GM12878 (cell line): ENCODE measurements around the gene SMARCB1. TPM values are rescaled to one million over a fixed set of nuclear protein-coding genes. Genes with fewer than 3 reads are reported as not detected.

Experiments used
- ATAC-seq: fragments of 200-7000 bp; cut with Tn5 transposase; 3 replicates; pipeline ENCODE4 v1.9.1; 2020; ENCODE audit warnings: mild to moderate bottlenecking, moderate library complexity
- BruUV-seq: library from RNA; stranded (reverse); fragments of 400-500 nt; replicated peaks from 2 replicates; lab custom pipeline; 2021; lab: Mats Ljungman, UMichigan
- CTCF ChIA-PET: fragments of 300-600 bp; sonication (Branson Sonifier 250); formaldehyde crosslinking; extraction: SDS; loops from one replicate; lab custom pipeline; 2021; ENCODE audit warnings: inconsistent platforms; lab: Yijun Ruan, JAX
- POLR2A ChIA-PET: fragments of 350-600 bp; formaldehyde crosslinking; extraction: SDS; loops from one replicate; lab custom pipeline; 2021; ENCODE audit warnings: inconsistent platforms; lab: Charles Lee
- RAD21 ChIA-PET: fragments of 300-600 bp; sonication (Branson Sonifier 250); formaldehyde crosslinking; loops from one replicate; lab custom pipeline; 2023; ENCODE audit warnings: antibody characterized with exemption; ENCODE audit not compliant: unreplicated experiment; lab: Charles Lee
- SMC1A ChIA-PET: fragments of 300-600 bp; sonication (Branson Sonifier 250); formaldehyde crosslinking; loops from one replicate; lab custom pipeline; 2023; ENCODE audit not compliant: unreplicated experiment, uncharacterized antibody; lab: Charles Lee
- DNase-seq: peaks from one replicate; pipeline ENCODE4 v3.0.0-alpha.2; 2011; ENCODE audit warnings: low read depth, low spot score
- FAIRE-seq: peaks from 3 replicates; lab custom pipeline; 2011; peaks lifted over from hg19 to GRCh38; lab: Jason Lieb, UNC
- H2AFZ ChIP-seq: 2 replicates; pipeline ENCODE4 v1.6.0; 2011; ENCODE audit warnings: low read depth, low read length, control low read depth; ENCODE audit not compliant: control insufficient read depth
- H3K27ac ChIP-seq: 2 replicates; pipeline ENCODE4 v1.5.1; 2011; ENCODE audit warnings: control low read depth; ENCODE audit not compliant: control insufficient read depth, insufficient read depth
- H3K27me3 ChIP-seq, 2 experiments: replicated peaks in 1 of 2; 2 replicates each; pipeline versions ENCODE4 v1.6.0 to v1.6.1; 2011; ENCODE audit warnings: low read length in 1 of 2; ENCODE audit not compliant: control insufficient read depth in 2 of 2, insufficient read depth in 2 of 2
- H3K36me3 ChIP-seq, 2 experiments: 2 replicates each; pipeline ENCODE4 v1.5.1; 2011; ENCODE audit warnings: low read length in 1 of 2; ENCODE audit not compliant: control insufficient read depth in 2 of 2, insufficient read depth in 2 of 2
- H3K4me1 ChIP-seq: 2 replicates; pipeline ENCODE4 v1.6.1; 2011; ENCODE audit warnings: mild to moderate bottlenecking, low read length, moderate library complexity, mixed read lengths; ENCODE audit not compliant: control insufficient read depth, insufficient read depth
- H3K4me2 ChIP-seq: 2 replicates; pipeline ENCODE4 v1.6.0; 2011; ENCODE audit warnings: control low read depth; ENCODE audit not compliant: control insufficient read depth, insufficient read depth
- H3K4me3 ChIP-seq: fragments of 200-600 bp; sonication (generic); 2 replicates; pipeline ENCODE4 v1.5.1; 2016
- H3K79me2 ChIP-seq: 2 replicates; pipeline ENCODE4 v1.6.0; 2011; ENCODE audit warnings: low read length; ENCODE audit not compliant: control insufficient read depth, insufficient read depth
- H3K9ac ChIP-seq: 2 replicates; pipeline ENCODE4 v1.8.0; 2011; ENCODE audit warnings: low read length, control low read depth, mixed read lengths; ENCODE audit not compliant: control insufficient read depth, insufficient read depth
- H3K9me3 ChIP-seq: replicated peaks from 3 replicates; pipeline ENCODE4 v1.5.1; 2011; ENCODE audit warnings: mild to moderate bottlenecking, low read length; ENCODE audit not compliant: control insufficient read depth, insufficient read depth
- H4K20me1 ChIP-seq: 2 replicates; pipeline ENCODE4 v1.6.0; 2011; ENCODE audit not compliant: control insufficient read depth, insufficient read depth
- CHD2 ChIP-seq: IDR thresholded peaks from 2 replicates; pipeline ENCODE4 v1.6.1; 2011; ENCODE audit warnings: low read depth, low read length, improper control_type of control experiment, borderline replicate concordance
- CHD4 ChIP-seq: fragments of 200-600 bp; sonication (generic); IDR thresholded peaks from 2 replicates; pipeline ENCODE4 v1.6.1; 2016; ENCODE audit warnings: mild to moderate bottlenecking
- CREB1 ChIP-seq: IDR thresholded peaks from 2 replicates; pipeline ENCODE4 v1.6.1; 2012; ENCODE audit warnings: low read depth, mild to moderate bottlenecking, inconsistent platforms
- HDAC2 ChIP-seq: fragments of 200-600 bp; sonication (generic); IDR thresholded peaks from 2 replicates; pipeline ENCODE4 v1.6.1; 2017
- JUND ChIP-seq: IDR thresholded peaks from 2 replicates; pipeline ENCODE4 v1.6.1; 2012; ENCODE audit warnings: low read depth, mild to moderate bottlenecking, low read length, improper control_type of control experiment, moderate library complexity
- NR2C2 ChIP-seq: IDR thresholded peaks from 2 replicates; pipeline ENCODE4 v1.6.1; 2011; ENCODE audit warnings: borderline replicate concordance, low read depth; ENCODE audit not compliant: control insufficient read depth, insufficient read length
- PAX5 ChIP-seq: IDR thresholded peaks from 2 replicates; pipeline ENCODE4 v1.6.1; 2011; ENCODE audit warnings: low read depth, low read length, borderline replicate concordance
- PKNOX1 ChIP-seq: fragments of 450-650 bp; IDR thresholded peaks from 2 replicates; pipeline ENCODE4 v1.6.1; 2016; ENCODE audit warnings: mild to moderate bottlenecking
- RUNX3 ChIP-seq: IDR thresholded peaks from 2 replicates; pipeline ENCODE4 v1.6.1; 2012; ENCODE audit warnings: low read length, inconsistent platforms
- TCF3 ChIP-seq: IDR thresholded peaks from 2 replicates; pipeline ENCODE4 v1.6.1; 2012; ENCODE audit warnings: low read depth, mild to moderate bottlenecking, low read length, borderline replicate concordance; ENCODE audit not compliant: insufficient read depth
- WGBS: methylation state at CpG from one replicate; pipeline ENCODE4 v1.1.6; 2016; ENCODE audit warnings: low lambda C conversion rate; ENCODE audit not compliant: insufficient replicate concordance, insufficient coverage; ENCODE audit errors: missing lambda C conversion rate; 5-methylcytosine and 5-hydroxymethylcytosine counted together
- in situ Hi-C: fragments of 300-500 bp; cut with MboI; formaldehyde crosslinking; loops from 9 replicates; pipeline ENCODE4 v1.14.3; 2018; ENCODE audit warnings: mixed read lengths
- intact Hi-C: fragments of 100-400 bp; cut with micrococcal nuclease; formaldehyde crosslinking; loops from one replicate; pipeline ENCODE4 v1.14.2; 2022; ENCODE audit not compliant: unreplicated experiment
- polyA plus RNA-seq, 11 experiments: library from polyadenylated mRNA; depleted of rRNA in 4 of 11; unstranded in 6 of 11; stranded (reverse) in 5 of 11; fragments of >200 nt; fragmentation: Nextera tagmentation in 4 of 11; fragmentation: Illumina TruSeq in 1 of 11; extraction: Ambion mirVana in 4 of 11; extraction: Trizol in 1 of 11; gene quantifications; 1 replicate in 1 of 11; 2 replicates in 10 of 11; pipeline versions ENCODE4 v1.2.1 to v1.2.3, GENCODE V29; 2011 to 2016; ENCODE audit warnings: inconsistent platforms in 2 of 11, missing spikeins in 2 of 11, low read depth in 1 of 11
- total RNA-seq, 4 experiments: library from RNA; depleted of rRNA in 3 of 4; stranded (reverse); fragments of >200 nt in 3 of 4; fragmentation: Illumina TruSeq in 1 of 4; extraction: Trizol in 1 of 4; gene quantifications; 2 replicates each; pipeline versions ENCODE4 v1.2.1 to v1.2.3, GENCODE V29; 2013 to 2021

SMARCB1 gene
- total and polyA plus RNA-seq, 10 of the 15 experiments (the other 5 are each of a cell fraction or from before 2014, with no cell fraction given) = 9.1 to 215 (median 183) TPM

- FAIRE-seq = no peak
- no TSS peak for BruUV-seq
Observed at GRCh38 chr22:23756891-23757290, 29.9 kb upstream of the SMARCB1 start.

More at GRCh38 chr22:23756891-23757290, 29.9 kb upstream of the SMARCB1 start:
- ChIA-PET CTCF (interaction anchor here (0.7 kb wide), 1 partner anchor 129 kb away, joined by 3 read pairs; no protein-coding TSS in a partner anchor), POLR2A (interaction anchor here (0.6 kb wide), 1 partner anchor 9 kb away, joined by 3 read pairs; no protein-coding TSS in a partner anchor), SMC1A (interaction anchor here (0.6 kb wide), 1 partner anchor 13 kb away, joined by 3 read pairs; no protein-coding TSS in a partner anchor), RAD21 (no interaction called here)
- H4K20me1 ChIP-seq = no peaks in the 10 kb centered on the region
- H3K4me1 ChIP-seq = peaks cover 29% of the 10 kb centered on the region
- no peak overlapping the region for H3K9ac ChIP-seq
- no peaks in the 10 kb centered on the region for H3K9me3 ChIP-seq
- H3K36me3 ChIP-seq = no peaks in the 10 kb centered on the region
- intact Hi-C loops (no loop called here), in situ Hi-C loops (no loop called here)
- no peak overlapping the region for H3K27ac ChIP-seq
- ATAC-seq = no peak
- H3K4me2 ChIP-seq = no peak overlapping the region
- no peak overlapping the region for H2AFZ ChIP-seq
- no peak for DNase-seq
- H3K79me2 ChIP-seq = no peaks in the 10 kb centered on the region
- TF ChIP-seq PKNOX1 = peak; percentile 67
- TF ChIP-seq RUNX3 = peak; percentile 13; the same call in 1 of the 2 replicates
- TF ChIP-seq JUND = no peak
- no peak for TF ChIP-seq NR2C2
- no peak for TF ChIP-seq HDAC2
- TF ChIP-seq CHD2 = no peak
- TF ChIP-seq PAX5 = no peak
- TF ChIP-seq CREB1 = no peak
- TF ChIP-seq TCF3 = no peak
- no peak for TF ChIP-seq CHD4
- H3K4me3 ChIP-seq = no peak overlapping the region
- WGBS = 58% methylated on average over 3 of the region's 4 CpGs
- no peaks in the 10 kb centered on the region for H3K27me3 ChIP-seq
